K562 (cell line): ENCODE data around the gene CISD3. TPM values are rescaled to one million over a fixed set of nuclear protein-coding genes. Genes with fewer than 3 reads are reported as not detected.

Experiments
- ATAC-seq: fragments of 200-7000 bp; cut with Tn5 transposase; 3 replicates; pipeline ENCODE4 v1.9.1; 2020; ENCODE audit warnings: moderate library complexity
- BruUV-seq: library from RNA; stranded (reverse); fragments of 400-500 nt; replicated peaks from 2 replicates; lab custom pipeline; 2021; lab: Mats Ljungman, UMichigan
- CTCF ChIA-PET: fragments of 300-600 bp; formaldehyde crosslinking; extraction: SDS; loops from one replicate; lab custom pipeline; 2021; ENCODE audit warnings: low intra/inter-chr PET ratio; lab: Yijun Ruan, JAX
- POLR2A ChIA-PET: fragments of 300-600, 350-650 bp; sonication (Branson Sonifier 250); formaldehyde crosslinking; extraction: SDS; loops from one replicate; lab custom pipeline; 2021; ENCODE audit warnings: antibody characterized with exemption, inconsistent platforms; lab: Yijun Ruan, JAX
- DNase-seq, 4 experiments: peaks; one replicate each; pipeline versions ENCODE4 v3.0.0 to v3.0.0-alpha.2; 2011 to 2018; ENCODE audit warnings: low spot score in 3 of 4, mixed read lengths in 3 of 4; ENCODE audit errors: extremely low read depth in 1 of 4
- FAIRE-seq: peaks from 2 replicates; lab custom pipeline; 2011; peaks lifted over from hg19 to GRCh38; lab: Jason Lieb, UNC
- H2AFZ ChIP-seq: 2 replicates; pipeline ENCODE4 v1.6.0; 2011; ENCODE audit warnings: low read depth, low read length, control low read depth, inconsistent platforms
- H3K27ac ChIP-seq: fragments of 200-600 bp; 3 replicates; pipeline ENCODE4 v1.8.0; 2011; ENCODE audit warnings: low read depth, mild to moderate bottlenecking, control low read depth, inconsistent platforms, low read length, moderate library complexity, mixed read lengths; ENCODE audit errors: extremely low read depth
- H3K27me3 ChIP-seq, 2 experiments: fragments of 300-600 bp in 1 of 2; 2 replicates in 1 of 2; 3 replicates in 1 of 2; pipeline versions ENCODE4 v1.6.0 to v1.8.0; 2011; ENCODE audit warnings: inconsistent platforms in 2 of 2, low read length in 2 of 2, mild to moderate bottlenecking in 1 of 2, mixed read lengths in 1 of 2, moderate library complexity in 1 of 2; ENCODE audit not compliant: control insufficient read depth in 2 of 2, insufficient read depth in 2 of 2
- H3K36me3 ChIP-seq: fragments of 300-600 bp; 3 replicates; pipeline ENCODE4 v1.8.0; 2011; ENCODE audit warnings: mild to moderate bottlenecking, low read length, inconsistent platforms; ENCODE audit not compliant: control insufficient read depth, insufficient read depth
- H3K4me1 ChIP-seq, 2 experiments: fragments of 200-600 bp in 1 of 2; replicated peaks in 1 of 2; 2 replicates in 1 of 2; 3 replicates in 1 of 2; pipeline versions ENCODE4 v1.5.1 to v1.8.0; 2011; ENCODE audit warnings: inconsistent platforms in 2 of 2, low read length in 2 of 2, mild to moderate bottlenecking in 1 of 2, mixed read lengths in 1 of 2, moderate library complexity in 1 of 2; ENCODE audit not compliant: control insufficient read depth in 2 of 2, insufficient read depth in 2 of 2
- H3K4me2 ChIP-seq: 2 replicates; pipeline ENCODE4 v1.6.1; 2011; ENCODE audit warnings: low read length, control low read depth, inconsistent platforms, mixed read lengths; ENCODE audit not compliant: insufficient read depth
- H3K4me3 ChIP-seq: fragments of 200-600 bp; sonication (generic), shearing (Covaris generic); 2 replicates; pipeline ENCODE4 v1.5.1; 2016; ENCODE audit warnings: control low read depth, inconsistent platforms
- H3K79me2 ChIP-seq: fragments of 200-600 bp; 3 replicates; pipeline ENCODE4 v1.8.0; 2011; ENCODE audit warnings: low read length, inconsistent platforms; ENCODE audit not compliant: control insufficient read depth, insufficient read depth
- H3K9ac ChIP-seq, 2 experiments: 2 replicates each; pipeline versions ENCODE4 v1.6.0 to v1.6.1; 2011; ENCODE audit warnings: low read depth in 2 of 2, low read length in 2 of 2, control low read depth in 1 of 2, inconsistent platforms in 1 of 2, mild to moderate bottlenecking in 1 of 2, mixed read lengths in 1 of 2; ENCODE audit not compliant: insufficient read depth in 1 of 2
- H3K9me1 ChIP-seq: one replicate; pipeline ENCODE4 v1.6.0; 2011; ENCODE audit warnings: inconsistent platforms, mild to moderate bottlenecking, low read length, moderate library complexity; ENCODE audit not compliant: control insufficient read depth, insufficient read depth
- H3K9me3 ChIP-seq: replicated peaks from 2 replicates; pipeline ENCODE4 v1.5.1; 2011; ENCODE audit warnings: low read depth, low read length, inconsistent platforms; ENCODE audit not compliant: control insufficient read depth, insufficient read depth
- H4K20me1 ChIP-seq: replicated peaks from 2 replicates; pipeline ENCODE4 v1.6.1; 2011; ENCODE audit warnings: low read length, inconsistent platforms, mixed read lengths; ENCODE audit not compliant: control insufficient read depth, insufficient read depth
- CREBBP ChIP-seq: IDR thresholded peaks from one replicate; pipeline ENCODE4 v1.6.1; 2012; ENCODE audit warnings: low read depth, mild to moderate bottlenecking, control low read depth, inconsistent platforms, low read length
- NFE2 ChIP-seq: IDR thresholded peaks from 2 replicates; pipeline ENCODE4 v1.6.1; 2014; ENCODE audit warnings: antibody characterized with exemption, low read depth
- ZNF76 ChIP-seq: fragments of 250-450 bp; sonication (Bioruptor Pico); IDR thresholded peaks from 2 replicates; pipeline ENCODE4 v1.4.0; 2020; ENCODE audit warnings: mild to moderate bottlenecking, moderate library complexity, borderline replicate concordance
- ZSCAN32 ChIP-seq: fragments of 450-650 bp; formaldehyde crosslinking; IDR thresholded peaks from 2 replicates; pipeline ENCODE4 v1.4.0; 2020; ENCODE audit warnings: mild to moderate bottlenecking, moderate library complexity
- WGBS: fragments of 100-300 bp; shearing (Covaris generic); methylation state at CpG from one replicate; pipeline ENCODE4 v1.1.6; 2016; ENCODE audit warnings: low coverage, mixed read lengths; ENCODE audit not compliant: insufficient coverage; ENCODE audit errors: missing lambda C conversion rate; 5-methylcytosine and 5-hydroxymethylcytosine counted together
- in situ Hi-C: fragments of 300-500 bp; cut with MboI; formaldehyde crosslinking; loops from 4 replicates; pipeline ENCODE4 v1.15.0; 2018; ENCODE audit warnings: inconsistent platforms, mixed read lengths
- intact Hi-C: fragments of 100-400 bp; cut with micrococcal nuclease; formaldehyde crosslinking; loops from 2 replicates; pipeline ENCODE4 v1.14.2; 2022
- polyA plus RNA-seq, 8 experiments: library from polyadenylated mRNA; depleted of rRNA in 4 of 8; stranded (reverse) in 5 of 8; unstranded in 3 of 8; fragments of >200 nt; fragmentation: Nextera tagmentation in 2 of 8; fragmentation: Illumina TruSeq in 1 of 8; extraction: Ambion mirVana in 2 of 8; extraction: Trizol in 1 of 8; gene quantifications; 2 replicates each; pipeline versions ENCODE4 v1.2.1 to v1.2.3, GENCODE V29; 2011 to 2014; ENCODE audit warnings: inconsistent platforms in 1 of 8, missing spikeins in 1 of 8
- total RNA-seq, 7 experiments: library from RNA; depleted of rRNA in 6 of 7; stranded (reverse); fragments of >200 nt in 6 of 7; fragmentation: Illumina TruSeq in 2 of 7; extraction: Trizol in 2 of 7; gene quantifications; 2 replicates each; pipeline versions ENCODE4 v1.2.1 to v1.2.3, GENCODE V29; 2011 to 2021; ENCODE audit warnings: low replicate concordance in 1 of 7
- TF ChIP-seq, protein P1 (sequence below): fragments of 250-450 bp; sonication (Bioruptor Pico); IDR thresholded peaks from 2 replicates; pipeline ENCODE4 v1.4.0; 2020; ENCODE audit warnings: mild to moderate bottlenecking, moderate library complexity

CISD3 gene
- total and polyA plus RNA-seq, 9 of the 15 experiments (the other 6 are each of a cell fraction or from before 2014, with no cell fraction given), result 5.0 to 60.7 (median 15.7) TPM

DNA sequence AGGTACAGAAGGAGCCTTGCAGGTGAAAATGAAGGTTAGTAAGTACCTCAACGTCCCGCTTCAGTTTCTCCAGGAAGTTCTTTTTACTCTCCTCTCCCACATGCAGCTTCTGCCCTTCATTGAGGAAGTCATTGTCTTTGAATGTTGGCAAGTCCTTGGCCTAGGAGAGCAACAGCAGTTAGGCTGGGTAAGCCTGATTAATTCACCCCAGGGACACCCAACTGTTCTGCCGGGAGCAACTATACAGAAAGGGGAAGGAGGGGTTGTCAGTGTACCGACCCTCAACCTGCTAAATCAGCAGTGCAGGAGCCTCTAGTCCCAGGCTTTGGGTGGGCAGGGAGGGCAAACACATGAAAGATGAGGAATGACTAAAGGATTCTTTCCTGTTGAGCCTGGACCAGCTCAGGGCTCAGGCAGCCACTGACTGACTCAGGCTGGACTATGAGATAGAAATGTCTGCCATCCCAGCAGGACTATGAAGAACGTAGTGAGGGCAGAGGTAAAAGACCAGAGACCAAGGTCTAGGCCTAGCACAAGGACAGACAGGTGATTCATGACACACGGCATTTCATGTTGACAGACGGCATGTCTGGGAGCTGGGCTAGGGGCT lies 47.6 kb downstream of the CISD3 start:
- FAIRE-seq (no peak), ATAC-seq (no peak), DNase-seq (no peak)
- no peak for TF ChIP-seq ZNF76
- TF ChIP-seq, protein P1, sequence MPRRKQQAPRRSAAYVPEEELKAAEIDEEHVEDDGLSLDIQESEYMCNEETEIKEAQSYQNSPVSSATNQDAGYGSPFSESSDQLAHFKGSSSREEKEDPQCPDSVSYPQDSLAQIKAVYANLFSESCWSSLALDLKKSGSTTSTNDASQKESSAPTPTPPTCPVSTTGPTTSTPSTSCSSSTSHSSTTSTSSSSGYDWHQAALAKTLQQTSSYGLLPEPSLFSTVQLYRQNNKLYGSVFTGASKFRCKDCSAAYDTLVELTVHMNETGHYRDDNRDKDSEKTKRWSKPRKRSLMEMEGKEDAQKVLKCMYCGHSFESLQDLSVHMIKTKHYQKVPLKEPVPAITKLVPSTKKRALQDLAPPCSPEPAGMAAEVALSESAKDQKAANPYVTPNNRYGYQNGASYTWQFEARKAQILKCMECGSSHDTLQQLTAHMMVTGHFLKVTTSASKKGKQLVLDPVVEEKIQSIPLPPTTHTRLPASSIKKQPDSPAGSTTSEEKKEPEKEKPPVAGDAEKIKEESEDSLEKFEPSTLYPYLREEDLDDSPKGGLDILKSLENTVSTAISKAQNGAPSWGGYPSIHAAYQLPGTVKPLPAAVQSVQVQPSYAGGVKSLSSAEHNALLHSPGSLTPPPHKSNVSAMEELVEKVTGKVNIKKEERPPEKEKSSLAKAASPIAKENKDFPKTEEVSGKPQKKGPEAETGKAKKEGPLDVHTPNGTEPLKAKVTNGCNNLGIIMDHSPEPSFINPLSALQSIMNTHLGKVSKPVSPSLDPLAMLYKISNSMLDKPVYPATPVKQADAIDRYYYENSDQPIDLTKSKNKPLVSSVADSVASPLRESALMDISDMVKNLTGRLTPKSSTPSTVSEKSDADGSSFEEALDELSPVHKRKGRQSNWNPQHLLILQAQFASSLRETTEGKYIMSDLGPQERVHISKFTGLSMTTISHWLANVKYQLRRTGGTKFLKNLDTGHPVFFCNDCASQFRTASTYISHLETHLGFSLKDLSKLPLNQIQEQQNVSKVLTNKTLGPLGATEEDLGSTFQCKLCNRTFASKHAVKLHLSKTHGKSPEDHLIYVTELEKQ (CRISPR knock-in tag), result no peak
- TF ChIP-seq ZSCAN32 (CRISPR knock-in tag), result no peak
- no peak for TF ChIP-seq CREBBP
- TF ChIP-seq NFE2, result no peak
- H3K79me2 ChIP-seq, result no peaks in the 10 kb centered on the region
- no peaks in the 10 kb centered on the region for H3K27me3 ChIP-seq
- no peak overlapping the region for H3K27ac ChIP-seq
- no peak overlapping the region for H3K4me3 ChIP-seq
- peaks cover 84% of the 10 kb centered on the region; the same call in 2 of the 3 replicates for H3K36me3 ChIP-seq
- in situ Hi-C loops (no loop called here), intact Hi-C loops (no loop called here)
- H4K20me1 ChIP-seq, result no peaks in the 10 kb centered on the region
- H3K4me1 ChIP-seq, result no peaks in the 10 kb centered on the region
- CTCF ChIA-PET, result no interaction called here
- 83% methylated on average over 7 of the region's 7 CpGs for WGBS
- H3K4me2 ChIP-seq, result no peak overlapping the region
- no peaks in the 10 kb centered on the region for H3K9me1 ChIP-seq
- H3K9ac ChIP-seq, result no peak overlapping the region; a peak in 1 of 4 replicates
- no TSS peak for BruUV-seq
- no peaks in the 10 kb centered on the region for H3K9me3 ChIP-seq
- POLR2A ChIA-PET, result interaction anchor here (1.5 kb wide), 2 partner anchors 20 to 76 kb away, joined by 3 to 4 read pairs; partner anchors contain the start of gene RPL23
- no peak overlapping the region for H2AFZ ChIP-seq
